ENCODE results near the gene SYT9.

DNA sequence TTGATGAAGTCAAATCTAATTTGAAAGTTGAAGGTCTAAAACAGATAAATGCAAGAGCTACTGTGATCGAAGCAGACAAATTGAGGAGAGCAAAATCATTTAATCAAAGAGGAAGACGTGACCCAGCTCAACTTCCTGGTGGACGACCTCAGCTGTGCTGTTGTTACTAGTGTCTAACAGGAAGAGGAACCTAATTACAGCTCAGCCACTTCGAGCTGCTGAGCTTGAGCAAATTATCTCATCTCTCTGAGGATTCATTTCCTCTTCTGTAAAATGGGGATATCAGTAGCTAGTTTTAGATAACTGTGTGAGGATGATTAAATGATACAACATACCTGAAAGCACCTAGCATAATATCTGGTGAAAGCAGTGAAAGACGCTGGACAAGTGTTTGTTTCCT lies 185.0 kb downstream of the SYT9 start:
- TF ChIP-seq POLR2A (IDR thresholded peaks at IDR 0.05) (no peak), POLR2AphosphoS5 (IDR thresholded peaks at IDR 0.05) (no peak), EP300 (IDR thresholded peaks at IDR 0.05; ENCODE audit: low read depth) (no peak)
- TF ChIP-seq, protein P1, sequence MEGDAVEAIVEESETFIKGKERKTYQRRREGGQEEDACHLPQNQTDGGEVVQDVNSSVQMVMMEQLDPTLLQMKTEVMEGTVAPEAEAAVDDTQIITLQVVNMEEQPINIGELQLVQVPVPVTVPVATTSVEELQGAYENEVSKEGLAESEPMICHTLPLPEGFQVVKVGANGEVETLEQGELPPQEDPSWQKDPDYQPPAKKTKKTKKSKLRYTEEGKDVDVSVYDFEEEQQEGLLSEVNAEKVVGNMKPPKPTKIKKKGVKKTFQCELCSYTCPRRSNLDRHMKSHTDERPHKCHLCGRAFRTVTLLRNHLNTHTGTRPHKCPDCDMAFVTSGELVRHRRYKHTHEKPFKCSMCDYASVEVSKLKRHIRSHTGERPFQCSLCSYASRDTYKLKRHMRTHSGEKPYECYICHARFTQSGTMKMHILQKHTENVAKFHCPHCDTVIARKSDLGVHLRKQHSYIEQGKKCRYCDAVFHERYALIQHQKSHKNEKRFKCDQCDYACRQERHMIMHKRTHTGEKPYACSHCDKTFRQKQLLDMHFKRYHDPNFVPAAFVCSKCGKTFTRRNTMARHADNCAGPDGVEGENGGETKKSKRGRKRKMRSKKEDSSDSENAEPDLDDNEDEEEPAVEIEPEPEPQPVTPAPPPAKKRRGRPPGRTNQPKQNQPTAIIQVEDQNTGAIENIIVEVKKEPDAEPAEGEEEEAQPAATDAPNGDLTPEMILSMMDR (IDR thresholded peaks at IDR 0.05): no peak
